Stimulated activated CD4-positive, alpha-beta T cell treated with anti-CD3 and anti-CD28 coated beads, TNF-alpha, amount 100 ng/mL, for 4 hours (primary cell): ENCODE data around the gene BMP2K.

ENCODE experiments used
- DNase-seq, 3 experiments: peaks; one replicate each; pipeline ENCODE4 v3.0.0-alpha.2; 2020; ENCODE audit warnings: low read depth in 3 of 3

BMP2K gene

GRCh38 chr4:78930016-78930629, 154.0 kb downstream of the BMP2K start:
- DNase-seq, result no peak

GRCh38 chr4:78936989-78937388, 160.8 kb downstream of the BMP2K start:
- no peak for DNase-seq

GRCh38 chr4:78937837-78938236, 161.7 kb downstream of the BMP2K start:
- DNase-seq, result no peak

- no peak for DNase-seq
Measured at GRCh38 chr4:78938474-78938867, 162.3 kb downstream of the BMP2K start.

GRCh38 chr4:78938868-78939666, 162.9 kb downstream of the BMP2K start, which contains the start of gene PAQR3:
Gene PAQR3 (minus strand): TSS chr4:78939438. CDS start chr4:78939224, 214 bp downstream.
- DNase-seq, result peak; percentile 67 to 75 (median 69)

GRCh38 chr4:78939667-78940008, 163.5 kb downstream of the BMP2K start:
- DNase-seq, result no peak

GRCh38 chr4:78940752-78941151, 164.6 kb downstream of the BMP2K start:
- no peak for DNase-seq

GRCh38 chr4:78944381-78944780, 168.2 kb downstream of the BMP2K start:
- DNase-seq, result no peak

GRCh38 chr4:78945651-78946179, 169.6 kb downstream of the BMP2K start:
- no peak for DNase-seq

GRCh38 chr4:78949735-78950134, 173.6 kb downstream of the BMP2K start:
- DNase-seq, result no peak

GRCh38 chr4:78951862-78952472, 175.8 kb downstream of the BMP2K start:
- peak in 1 of 3 experiments; percentile 3 for DNase-seq

- no peak for DNase-seq
Measured at GRCh38 chr4:78953231-78953630, 177.1 kb downstream of the BMP2K start.

- DNase-seq, result no peak
Measured at GRCh38 chr4:78953769-78954666, 177.9 kb downstream of the BMP2K start.

GRCh38 chr4:78956975-78957374, 180.8 kb downstream of the BMP2K start:
- DNase-seq, result no peak

GRCh38 chr4:78960926-78961325, 184.8 kb downstream of the BMP2K start:
- DNase-seq, result no peak
